HEK293 (cell line): ENCODE results near the gene NGLY1.

Experiments
- KLF17 ChIP-seq: fragments of 450-650 bp; formaldehyde crosslinking; IDR thresholded peaks from 2 replicates; pipeline ENCODE4 v1.5.1; 2016; ENCODE audit warnings: missing biosample characterization, missing genetic modification characterization
- OSR2 ChIP-seq: fragments of 450-650 bp; formaldehyde crosslinking; IDR thresholded peaks from 2 replicates; pipeline ENCODE4 v1.5.1; 2016; ENCODE audit warnings: missing biosample characterization, missing genetic modification characterization
- SCRT1 ChIP-seq: fragments of 450-650 bp; formaldehyde crosslinking; IDR thresholded peaks from 2 replicates; pipeline ENCODE4 v1.5.1; 2016; ENCODE audit warnings: missing biosample characterization, missing genetic modification characterization, borderline replicate concordance
- SP2 ChIP-seq: fragments of 450-650 bp; formaldehyde crosslinking; IDR thresholded peaks from 2 replicates; pipeline ENCODE4 v1.5.1; 2016; ENCODE audit warnings: missing biosample characterization, missing genetic modification characterization
- TSHZ1 ChIP-seq: fragments of 450-650 bp; formaldehyde crosslinking; IDR thresholded peaks from 2 replicates; pipeline ENCODE4 v1.5.1; 2016; ENCODE audit warnings: missing biosample characterization, missing genetic modification characterization, borderline replicate concordance
- YY2 ChIP-seq: fragments of 450-650 bp; formaldehyde crosslinking; IDR thresholded peaks from 2 replicates; pipeline ENCODE4 v1.5.1; 2016; ENCODE audit warnings: missing biosample characterization, missing genetic modification characterization
- ZBTB20 ChIP-seq: fragments of 450-650 bp; formaldehyde crosslinking; IDR thresholded peaks from 2 replicates; pipeline ENCODE4 v1.5.1; 2016; ENCODE audit warnings: missing biosample characterization, missing genetic modification characterization
- ZBTB8A ChIP-seq: fragments of 450-650 bp; formaldehyde crosslinking; IDR thresholded peaks from 2 replicates; pipeline ENCODE4 v1.5.1; 2016; ENCODE audit warnings: missing biosample characterization, missing genetic modification characterization
- ZEB2 ChIP-seq: fragments of 450-650 bp; formaldehyde crosslinking; IDR thresholded peaks from 2 replicates; pipeline ENCODE4 v1.5.1; 2016; ENCODE audit warnings: missing biosample characterization, missing genetic modification characterization
- ZFHX2 ChIP-seq: fragments of 450-650 bp; formaldehyde crosslinking; conservative IDR thresholded peaks from 2 replicates; pipeline ENCODE4 v1.5.1; 2016; ENCODE audit warnings: missing biosample characterization, missing genetic modification characterization
- ZNF561 ChIP-seq: fragments of 450-650 bp; IDR thresholded peaks from 2 replicates; pipeline ENCODE4 v1.5.1; 2018; ENCODE audit warnings: missing biosample characterization, missing genetic modification characterization, borderline replicate concordance
- ZNF600 ChIP-seq: fragments of 450-650 bp; formaldehyde crosslinking; IDR thresholded peaks from 2 replicates; pipeline ENCODE4 v1.5.1; 2016; ENCODE audit warnings: missing biosample characterization, missing genetic modification characterization
- ZNF639 ChIP-seq: fragments of 450-650 bp; formaldehyde crosslinking; IDR thresholded peaks from 2 replicates; pipeline ENCODE4 v1.5.1; 2016; ENCODE audit warnings: missing biosample characterization, missing genetic modification characterization
- ZNF777 ChIP-seq: fragments of 450-650 bp; formaldehyde crosslinking; IDR thresholded peaks from 2 replicates; pipeline ENCODE4 v1.5.1; 2017; ENCODE audit warnings: missing biosample characterization, missing genetic modification characterization, borderline replicate concordance
- ZNF791 ChIP-seq: fragments of 450-650 bp; formaldehyde crosslinking; IDR thresholded peaks from 2 replicates; pipeline ENCODE4 v1.5.1; 2016; ENCODE audit warnings: missing biosample characterization, missing genetic modification characterization
- ZXDB ChIP-seq: fragments of 450-650 bp; formaldehyde crosslinking; IDR thresholded peaks from 2 replicates; pipeline ENCODE4 v1.5.1; 2016; ENCODE audit warnings: missing biosample characterization, missing genetic modification characterization
- TF ChIP-seq, protein P1 (sequence below): fragments of 450-650 bp; formaldehyde crosslinking; IDR thresholded peaks from 2 replicates; pipeline ENCODE4 v1.5.1; 2016; ENCODE audit warnings: missing biosample characterization, missing genetic modification characterization
- TF ChIP-seq, protein P2 (sequence below): fragments of 450-650 bp; formaldehyde crosslinking; IDR thresholded peaks from 2 replicates; pipeline ENCODE4 v1.5.1; 2016; ENCODE audit warnings: missing biosample characterization, missing genetic modification characterization
- TF ChIP-seq, protein P3 (sequence below): fragments of 450-650 bp; formaldehyde crosslinking; IDR thresholded peaks from 2 replicates; pipeline ENCODE4 v1.5.1; 2017; ENCODE audit warnings: missing biosample characterization, missing genetic modification characterization

NGLY1 gene

GRCh38 chr3:25782938-25783660 lies at the start of gene NGLY1 (continued):
- no peak for TF ChIP-seq ZNF791 (tag by site-specific recombination)
- no peak for TF ChIP-seq ZFHX2 (tag by site-specific recombination)
- no peak for TF ChIP-seq SCRT1
- TF ChIP-seq ZXDB (tag by site-specific recombination), result peak; percentile 16; the same call in 1 of the 2 replicates
- TF ChIP-seq, protein P1, sequence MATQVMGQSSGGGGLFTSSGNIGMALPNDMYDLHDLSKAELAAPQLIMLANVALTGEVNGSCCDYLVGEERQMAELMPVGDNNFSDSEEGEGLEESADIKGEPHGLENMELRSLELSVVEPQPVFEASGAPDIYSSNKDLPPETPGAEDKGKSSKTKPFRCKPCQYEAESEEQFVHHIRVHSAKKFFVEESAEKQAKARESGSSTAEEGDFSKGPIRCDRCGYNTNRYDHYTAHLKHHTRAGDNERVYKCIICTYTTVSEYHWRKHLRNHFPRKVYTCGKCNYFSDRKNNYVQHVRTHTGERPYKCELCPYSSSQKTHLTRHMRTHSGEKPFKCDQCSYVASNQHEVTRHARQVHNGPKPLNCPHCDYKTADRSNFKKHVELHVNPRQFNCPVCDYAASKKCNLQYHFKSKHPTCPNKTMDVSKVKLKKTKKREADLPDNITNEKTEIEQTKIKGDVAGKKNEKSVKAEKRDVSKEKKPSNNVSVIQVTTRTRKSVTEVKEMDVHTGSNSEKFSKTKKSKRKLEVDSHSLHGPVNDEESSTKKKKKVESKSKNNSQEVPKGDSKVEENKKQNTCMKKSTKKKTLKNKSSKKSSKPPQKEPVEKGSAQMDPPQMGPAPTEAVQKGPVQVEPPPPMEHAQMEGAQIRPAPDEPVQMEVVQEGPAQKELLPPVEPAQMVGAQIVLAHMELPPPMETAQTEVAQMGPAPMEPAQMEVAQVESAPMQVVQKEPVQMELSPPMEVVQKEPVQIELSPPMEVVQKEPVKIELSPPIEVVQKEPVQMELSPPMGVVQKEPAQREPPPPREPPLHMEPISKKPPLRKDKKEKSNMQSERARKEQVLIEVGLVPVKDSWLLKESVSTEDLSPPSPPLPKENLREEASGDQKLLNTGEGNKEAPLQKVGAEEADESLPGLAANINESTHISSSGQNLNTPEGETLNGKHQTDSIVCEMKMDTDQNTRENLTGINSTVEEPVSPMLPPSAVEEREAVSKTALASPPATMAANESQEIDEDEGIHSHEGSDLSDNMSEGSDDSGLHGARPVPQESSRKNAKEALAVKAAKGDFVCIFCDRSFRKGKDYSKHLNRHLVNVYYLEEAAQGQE (tag by site-specific recombination), result no peak
- TF ChIP-seq, protein P2, sequence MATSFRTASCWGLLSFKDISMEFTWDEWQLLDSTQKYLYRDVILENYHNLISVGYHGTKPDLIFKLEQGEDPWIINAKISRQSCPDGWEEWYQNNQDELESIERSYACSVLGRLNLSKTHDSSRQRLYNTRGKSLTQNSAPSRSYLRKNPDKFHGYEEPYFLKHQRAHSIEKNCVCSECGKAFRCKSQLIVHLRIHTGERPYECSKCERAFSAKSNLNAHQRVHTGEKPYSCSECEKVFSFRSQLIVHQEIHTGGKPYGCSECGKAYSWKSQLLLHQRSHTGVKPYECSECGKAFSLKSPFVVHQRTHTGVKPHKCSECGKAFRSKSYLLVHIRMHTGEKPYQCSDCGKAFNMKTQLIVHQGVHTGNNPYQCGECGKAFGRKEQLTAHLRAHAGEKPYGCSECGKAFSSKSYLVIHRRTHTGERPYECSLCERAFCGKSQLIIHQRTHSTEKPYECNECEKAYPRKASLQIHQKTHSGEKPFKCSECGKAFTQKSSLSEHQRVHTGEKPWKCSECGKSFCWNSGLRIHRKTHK, result no peak
- TF ChIP-seq YY2 (tag by site-specific recombination), result peak; percentile 64
- TF ChIP-seq KLF17, result no peak
- TF ChIP-seq SP2 (tag by site-specific recombination), result peak; percentile 60
- no peak for TF ChIP-seq TSHZ1
- TF ChIP-seq ZBTB20 (tag by site-specific recombination), result peak; percentile 49
- TF ChIP-seq ZBTB8A (tag by site-specific recombination), result no peak
- TF ChIP-seq ZNF777 (tag by site-specific recombination), result peak; percentile 42; the same call in 1 of the 2 replicates
- no peak for TF ChIP-seq ZNF639
- TF ChIP-seq, protein P3, sequence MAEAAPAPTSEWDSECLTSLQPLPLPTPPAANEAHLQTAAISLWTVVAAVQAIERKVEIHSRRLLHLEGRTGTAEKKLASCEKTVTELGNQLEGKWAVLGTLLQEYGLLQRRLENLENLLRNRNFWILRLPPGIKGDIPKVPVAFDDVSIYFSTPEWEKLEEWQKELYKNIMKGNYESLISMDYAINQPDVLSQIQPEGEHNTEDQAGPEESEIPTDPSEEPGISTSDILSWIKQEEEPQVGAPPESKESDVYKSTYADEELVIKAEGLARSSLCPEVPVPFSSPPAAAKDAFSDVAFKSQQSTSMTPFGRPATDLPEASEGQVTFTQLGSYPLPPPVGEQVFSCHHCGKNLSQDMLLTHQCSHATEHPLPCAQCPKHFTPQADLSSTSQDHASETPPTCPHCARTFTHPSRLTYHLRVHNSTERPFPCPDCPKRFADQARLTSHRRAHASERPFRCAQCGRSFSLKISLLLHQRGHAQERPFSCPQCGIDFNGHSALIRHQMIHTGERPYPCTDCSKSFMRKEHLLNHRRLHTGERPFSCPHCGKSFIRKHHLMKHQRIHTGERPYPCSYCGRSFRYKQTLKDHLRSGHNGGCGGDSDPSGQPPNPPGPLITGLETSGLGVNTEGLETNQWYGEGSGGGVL (tag by site-specific recombination), result 0 out of 2 replicates have a peak, but pooled peaks have one; percentile 8
- peak; percentile 73 for TF ChIP-seq ZNF600 (tag by site-specific recombination)
- TF ChIP-seq ZNF561, result 0 out of 2 replicates have a peak, but pooled peaks have one; percentile 30
- TF ChIP-seq OSR2 (tag by site-specific recombination), result peak; percentile 5; the same call in 1 of the 2 replicates
- 0 out of 2 replicates have a peak, but pooled peaks have one; percentile 20 for TF ChIP-seq ZEB2 (tag by site-specific recombination)
